Measurements from ENCODE around the gene PRKCH.
A peak's percentile ranks its signal among the peaks of the same experiment; 100 is the strongest.

PRKCH gene

DNA sequence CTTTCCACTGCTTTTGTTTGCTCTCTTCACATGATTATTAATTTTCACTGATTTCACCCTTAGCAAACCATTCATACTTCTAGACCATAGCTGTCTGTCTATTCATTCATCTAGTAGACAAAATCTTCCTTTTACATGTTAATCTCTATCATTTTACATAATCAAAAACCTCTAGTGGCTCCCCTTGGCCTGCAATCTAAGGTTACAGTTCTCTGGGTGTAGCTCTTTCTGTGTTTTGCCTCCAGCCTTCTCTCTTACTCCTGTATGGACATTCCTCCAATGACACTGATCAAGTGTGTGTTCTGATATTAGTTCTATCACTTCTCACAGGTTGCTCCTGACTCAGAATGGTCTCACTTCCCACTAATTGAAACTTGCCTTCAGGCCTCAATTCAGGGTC, 56.4 kb downstream of the PRKCH start:
- H3K27ac ChIP-seq (ENCODE audit: low read depth, low read length), result no peak overlapping the region
- no peak overlapping the region for H2AFZ ChIP-seq (ENCODE audit: low read length, unreplicated experiment)
- no peaks in the 10 kb centered on the region for H3K79me2 ChIP-seq (ENCODE audit: control insufficient read depth, insufficient read depth, low read length, unreplicated experiment)
- no peak overlapping the region for H3K4me3 ChIP-seq (ENCODE audit: low read depth, low read length)
- no peaks in the 10 kb centered on the region for H3K27me3 ChIP-seq (ENCODE audit: insufficient read depth, low read length)
- no peaks in the 10 kb centered on the region for H3K4me1 ChIP-seq (ENCODE audit: control insufficient read depth, insufficient read depth, low read length, unreplicated experiment)
- no peaks in the 10 kb centered on the region for H3K36me3 ChIP-seq (ENCODE audit: insufficient read depth, low read length)

DNA sequence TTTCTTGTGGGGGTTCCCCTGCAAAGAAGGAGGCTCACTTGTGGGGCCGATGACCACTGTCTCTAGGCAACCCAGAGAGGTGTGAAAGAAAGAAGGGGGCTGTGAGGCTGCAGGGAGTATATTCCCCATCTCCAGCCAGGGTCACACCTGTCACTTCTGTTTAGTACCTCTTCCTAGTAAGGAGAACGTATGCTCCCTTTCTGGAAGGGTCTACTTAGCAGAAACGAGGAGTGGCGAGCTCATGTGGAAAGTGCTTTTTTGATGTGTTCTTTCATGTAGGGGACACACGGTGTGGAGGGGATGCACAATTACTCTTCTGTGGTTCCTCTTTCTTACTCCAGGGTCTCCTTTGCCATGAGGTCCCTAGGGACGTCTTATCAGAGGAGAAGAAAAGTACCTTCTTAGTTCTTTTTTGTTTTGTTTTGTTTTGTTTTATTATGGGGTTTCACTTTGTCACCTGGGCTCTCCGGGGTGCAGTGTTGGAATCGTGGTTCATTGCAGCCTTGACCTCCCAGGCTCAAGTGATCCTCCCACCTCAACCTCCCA, 58.3 kb downstream of the PRKCH start:
- Histone ChIP-seq H3K4me1 (ENCODE audit: control insufficient read depth, insufficient read depth, low read length, unreplicated experiment) (no peaks in the 10 kb centered on the region), H3K27ac (ENCODE audit: low read depth, low read length) (no peak overlapping the region), H3K4me3 (ENCODE audit: low read depth, low read length) (no peak overlapping the region), H3K36me3 (ENCODE audit: insufficient read depth, low read length) (no peaks in the 10 kb centered on the region), H2AFZ (ENCODE audit: low read length, unreplicated experiment) (no peak overlapping the region), H3K79me2 (ENCODE audit: control insufficient read depth, insufficient read depth, low read length, unreplicated experiment) (no peaks in the 10 kb centered on the region), H3K27me3 (ENCODE audit: insufficient read depth, low read length) (0 out of 2 replicates have a peak, but pooled peaks cover 4% of the 10 kb centered on the region)

DNA sequence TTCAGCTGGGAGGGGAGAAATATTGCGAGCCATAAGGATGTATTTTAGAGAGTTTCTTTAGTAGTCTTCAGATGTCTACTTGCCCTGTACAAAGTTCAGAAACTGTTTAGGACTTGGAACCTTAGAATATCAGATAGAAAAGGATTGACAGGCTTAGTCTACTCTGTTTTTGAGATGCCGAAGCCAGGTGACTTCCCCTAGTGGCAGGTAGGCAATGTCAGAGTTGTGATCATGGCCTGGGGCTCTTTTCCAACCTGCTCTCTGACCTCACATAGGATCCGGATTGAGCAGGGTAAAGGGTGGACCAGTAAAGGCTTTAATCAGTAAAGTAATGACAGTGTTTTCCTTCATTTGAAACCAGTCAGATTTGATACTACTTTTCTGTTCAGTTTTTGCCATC, 59.6 kb downstream of the PRKCH start:
- no peaks in the 10 kb centered on the region for H3K4me1 ChIP-seq (ENCODE audit: control insufficient read depth, insufficient read depth, low read length, unreplicated experiment)
- 0 out of 2 replicates have a peak, but pooled peaks cover 4% of the 10 kb centered on the region for H3K27me3 ChIP-seq (ENCODE audit: insufficient read depth, low read length)
- no peak overlapping the region for H2AFZ ChIP-seq (ENCODE audit: low read length, unreplicated experiment)
- no peaks in the 10 kb centered on the region for H3K79me2 ChIP-seq (ENCODE audit: control insufficient read depth, insufficient read depth, low read length, unreplicated experiment)
- H3K36me3 ChIP-seq (ENCODE audit: insufficient read depth, low read length), result no peaks in the 10 kb centered on the region
- no peak overlapping the region for H3K4me3 ChIP-seq (ENCODE audit: low read depth, low read length)
- H3K27ac ChIP-seq (ENCODE audit: low read depth, low read length), result no peak overlapping the region

DNA sequence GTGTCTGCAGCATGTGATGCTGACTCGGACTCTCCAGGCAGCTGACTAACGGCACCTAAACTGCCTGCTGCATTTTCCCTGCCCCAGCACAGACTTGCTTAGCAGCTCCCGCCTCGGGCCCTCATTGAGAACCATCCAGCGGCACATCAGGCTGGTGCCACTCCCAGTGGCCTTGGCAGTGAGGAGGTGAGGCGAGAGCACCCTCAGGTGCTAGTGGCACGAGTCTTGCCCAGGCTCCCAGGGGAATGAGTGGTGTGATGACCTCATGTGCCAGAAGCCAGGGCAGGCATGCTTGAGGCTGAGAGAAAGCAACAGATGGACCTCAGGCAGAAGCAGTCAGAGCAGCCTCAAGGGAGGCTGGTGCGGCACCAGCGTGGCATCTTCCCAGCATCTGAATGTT, 60.2 kb downstream of the PRKCH start:
- Histone ChIP-seq H3K4me3 (ENCODE audit: low read depth, low read length) (no peak overlapping the region), H3K27ac (ENCODE audit: low read depth, low read length) (no peak overlapping the region), H3K79me2 (ENCODE audit: control insufficient read depth, insufficient read depth, low read length, unreplicated experiment) (no peaks in the 10 kb centered on the region), H3K4me1 (ENCODE audit: control insufficient read depth, insufficient read depth, low read length, unreplicated experiment) (no peaks in the 10 kb centered on the region), H2AFZ (ENCODE audit: low read length, unreplicated experiment) (no peak overlapping the region), H3K36me3 (ENCODE audit: insufficient read depth, low read length) (no peaks in the 10 kb centered on the region), H3K27me3 (ENCODE audit: insufficient read depth, low read length) (0 out of 2 replicates have a peak, but pooled peaks cover 4% of the 10 kb centered on the region)

DNA sequence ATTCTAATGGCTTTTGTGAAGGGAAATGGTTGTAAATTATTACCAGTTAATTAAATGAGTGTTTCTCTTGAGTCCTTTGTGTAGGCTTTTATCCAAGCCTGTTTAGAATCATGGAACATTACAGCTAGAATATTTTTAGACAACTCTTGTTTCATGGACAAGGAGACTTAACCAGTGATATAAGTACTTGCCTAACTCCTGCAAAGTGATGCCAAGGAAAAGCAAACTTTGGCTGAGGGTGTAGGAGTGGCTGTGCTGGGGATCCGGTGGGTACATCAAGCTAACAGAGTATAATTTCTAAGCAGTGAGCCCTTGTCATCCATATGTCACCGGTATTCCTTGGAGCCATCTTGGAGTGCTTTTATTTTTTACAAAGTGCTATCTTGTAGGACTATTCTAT, 61.5 kb downstream of the PRKCH start:
- Histone ChIP-seq H3K79me2 (ENCODE audit: control insufficient read depth, insufficient read depth, low read length, unreplicated experiment) (no peaks in the 10 kb centered on the region), H3K4me1 (ENCODE audit: control insufficient read depth, insufficient read depth, low read length, unreplicated experiment) (no peaks in the 10 kb centered on the region), H3K36me3 (ENCODE audit: insufficient read depth, low read length) (no peaks in the 10 kb centered on the region), H3K4me3 (ENCODE audit: low read depth, low read length) (no peak overlapping the region), H3K27ac (ENCODE audit: low read depth, low read length) (no peak overlapping the region), H3K27me3 (ENCODE audit: insufficient read depth, low read length) (0 out of 2 replicates have a peak, but pooled peaks cover 4% of the 10 kb centered on the region), H2AFZ (ENCODE audit: low read length, unreplicated experiment) (no peak overlapping the region)

DNA sequence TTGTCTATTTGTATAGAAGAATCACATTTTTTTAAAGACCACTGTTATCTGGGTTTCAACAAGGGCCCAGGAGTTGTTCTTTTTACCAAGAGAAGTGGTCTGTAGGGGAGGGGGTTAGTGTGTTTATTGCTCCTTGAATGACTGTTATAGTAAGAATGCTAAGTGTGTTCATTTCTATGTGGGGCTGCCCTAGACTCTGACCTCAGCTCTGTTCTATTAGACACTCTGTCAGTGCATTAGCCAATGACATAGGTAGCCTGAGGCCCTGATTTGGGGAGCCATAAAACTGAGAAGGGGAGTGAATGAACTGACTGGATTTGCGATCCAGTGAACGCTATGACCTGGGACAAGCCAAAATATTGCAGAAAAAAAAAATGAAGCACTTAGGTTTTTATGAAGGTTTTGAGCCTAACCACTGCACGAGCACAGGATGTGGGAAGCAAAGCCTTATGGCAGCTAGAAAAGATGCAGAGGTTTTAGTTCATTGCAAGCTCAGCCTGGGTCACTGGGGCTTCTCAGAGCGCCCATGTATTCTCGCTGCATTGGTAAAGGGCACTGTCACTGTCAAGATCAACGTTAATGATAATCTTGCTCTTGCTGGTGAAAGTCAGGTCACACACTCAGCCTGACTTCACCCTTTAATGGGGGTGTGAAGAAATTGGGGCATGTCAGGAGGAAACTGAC, 63.8 kb downstream of the PRKCH start:
- Histone ChIP-seq H2AFZ (ENCODE audit: low read length, unreplicated experiment) (no peak overlapping the region), H3K27me3 (ENCODE audit: insufficient read depth, low read length) (0 out of 2 replicates have a peak, but pooled peaks cover 4% of the 10 kb centered on the region), H3K36me3 (ENCODE audit: insufficient read depth, low read length) (no peaks in the 10 kb centered on the region), H3K79me2 (ENCODE audit: control insufficient read depth, insufficient read depth, low read length, unreplicated experiment) (no peaks in the 10 kb centered on the region), H3K4me1 (ENCODE audit: control insufficient read depth, insufficient read depth, low read length, unreplicated experiment) (peaks cover 19% of the 10 kb centered on the region), H3K27ac (ENCODE audit: low read depth, low read length) (no peak overlapping the region), H3K4me3 (ENCODE audit: low read depth, low read length) (no peak overlapping the region)

DNA sequence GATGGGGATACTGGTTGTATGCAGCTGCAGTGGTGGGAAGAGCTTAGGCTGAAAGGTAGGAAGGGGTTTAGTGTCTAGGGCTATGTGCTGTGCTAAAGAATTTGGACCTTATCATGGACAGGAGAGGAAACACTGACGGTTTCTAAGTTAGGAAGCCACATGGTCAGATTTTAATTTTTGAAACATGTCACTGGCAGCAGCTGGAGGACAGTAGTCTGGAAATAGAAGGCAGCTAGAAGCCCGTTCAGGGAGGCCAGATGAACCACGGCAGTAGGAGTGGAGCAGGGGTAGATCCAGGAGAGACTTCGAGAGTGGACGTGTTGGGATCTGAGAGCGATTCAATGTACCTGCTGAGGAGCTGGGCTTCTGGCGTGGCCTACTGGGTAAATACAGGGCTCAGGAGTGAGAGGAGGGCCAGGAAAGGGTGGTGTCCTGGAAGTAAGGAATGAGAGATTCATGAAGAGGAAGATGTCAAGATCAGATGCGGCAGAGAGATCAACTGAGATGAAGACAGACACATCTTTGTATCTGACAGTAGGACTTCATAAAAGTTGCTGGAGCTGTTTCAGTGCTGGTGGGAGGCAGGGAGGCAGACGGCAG, 64.9 kb downstream of the PRKCH start:
- Histone ChIP-seq H3K27me3 (ENCODE audit: insufficient read depth, low read length) (0 out of 2 replicates have a peak, but pooled peaks cover 4% of the 10 kb centered on the region), H3K79me2 (ENCODE audit: control insufficient read depth, insufficient read depth, low read length, unreplicated experiment) (no peaks in the 10 kb centered on the region), H3K27ac (ENCODE audit: low read depth, low read length) (no peak overlapping the region), H2AFZ (ENCODE audit: low read length, unreplicated experiment) (no peak overlapping the region), H3K4me3 (ENCODE audit: low read depth, low read length) (no peak overlapping the region), H3K4me1 (ENCODE audit: control insufficient read depth, insufficient read depth, low read length, unreplicated experiment) (peaks cover 19% of the 10 kb centered on the region), H3K36me3 (ENCODE audit: insufficient read depth, low read length) (no peaks in the 10 kb centered on the region)

DNA sequence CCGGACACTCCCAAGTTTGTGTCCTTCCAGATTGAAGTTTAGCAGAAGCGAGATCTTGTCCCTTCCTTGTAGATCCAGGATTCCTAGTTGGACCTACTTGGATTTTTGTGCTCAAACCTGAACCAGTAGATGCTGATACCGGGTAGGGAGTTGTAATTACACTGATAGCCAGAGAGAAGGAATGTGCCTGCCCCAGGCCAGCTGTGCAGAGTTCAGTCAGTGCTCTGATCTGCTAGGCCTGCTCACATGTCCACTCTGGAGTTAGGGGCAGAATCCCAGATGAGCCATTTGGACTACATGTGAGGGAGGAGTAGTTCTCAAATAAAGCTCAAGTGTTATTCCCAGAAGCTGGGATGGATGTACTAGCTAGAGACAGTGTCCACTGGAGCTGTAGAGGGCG, 65.7 kb downstream of the PRKCH start:
- no peaks in the 10 kb centered on the region for H3K79me2 ChIP-seq (ENCODE audit: control insufficient read depth, insufficient read depth, low read length, unreplicated experiment)
- no peak overlapping the region for H2AFZ ChIP-seq (ENCODE audit: low read length, unreplicated experiment)
- H3K27ac ChIP-seq (ENCODE audit: low read depth, low read length), result no peak overlapping the region
- H3K36me3 ChIP-seq (ENCODE audit: insufficient read depth, low read length), result no peaks in the 10 kb centered on the region
- peaks cover 19% of the 10 kb centered on the region for H3K4me1 ChIP-seq (ENCODE audit: control insufficient read depth, insufficient read depth, low read length, unreplicated experiment)
- H3K4me3 ChIP-seq (ENCODE audit: low read depth, low read length), result no peak overlapping the region
- H3K27me3 ChIP-seq (ENCODE audit: insufficient read depth, low read length), result 0 out of 2 replicates have a peak, but pooled peaks cover 4% of the 10 kb centered on the region

DNA sequence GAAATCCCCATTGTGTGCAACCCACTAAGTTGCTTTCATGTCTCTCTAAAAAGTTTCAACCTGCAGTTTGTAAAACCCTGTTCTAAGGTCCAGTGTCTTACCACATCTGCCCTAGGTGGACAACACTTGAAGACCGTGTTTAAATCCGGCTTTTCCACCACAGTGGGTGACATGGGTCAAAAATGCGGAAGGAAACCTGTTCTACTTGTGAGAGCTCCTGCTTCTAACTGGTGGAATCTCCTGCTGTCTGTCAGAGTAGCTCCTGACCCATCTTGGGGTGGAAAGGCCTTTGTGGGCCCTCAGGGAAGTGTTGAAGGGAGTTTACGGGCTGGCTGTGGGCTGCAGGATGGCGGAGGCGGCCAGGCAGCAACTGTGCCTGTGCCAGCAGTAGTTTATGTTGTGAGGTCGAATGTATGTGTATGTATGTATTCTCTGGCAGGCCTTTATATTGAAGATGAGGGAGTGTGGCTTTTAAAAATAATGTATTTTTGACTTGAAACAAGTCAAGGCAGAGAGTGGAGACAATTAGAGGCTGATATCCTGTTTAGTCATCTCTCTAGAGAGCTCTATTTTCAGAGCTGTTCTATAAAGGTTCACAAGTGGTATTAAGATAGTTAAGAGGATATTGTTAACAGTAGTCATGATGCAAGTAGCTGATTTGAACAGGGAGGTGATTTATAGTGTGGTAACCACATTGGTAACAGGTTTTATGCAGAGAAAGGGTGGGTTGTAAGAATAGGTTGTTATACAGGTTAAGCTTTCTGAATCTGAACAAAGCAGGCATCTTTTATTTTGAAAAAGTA, 67.0 kb downstream of the PRKCH start:
- H3K79me2 ChIP-seq (ENCODE audit: control insufficient read depth, insufficient read depth, low read length, unreplicated experiment), result no peaks in the 10 kb centered on the region
- no peaks in the 10 kb centered on the region for H3K27me3 ChIP-seq (ENCODE audit: insufficient read depth, low read length)
- H2AFZ ChIP-seq (ENCODE audit: low read length, unreplicated experiment), result peak overlapping the region; percentile 29
- no peaks in the 10 kb centered on the region for H3K36me3 ChIP-seq (ENCODE audit: insufficient read depth, low read length)
- peak overlapping the region; percentile 76 for H3K27ac ChIP-seq (ENCODE audit: low read depth, low read length)
- H3K4me1 ChIP-seq (ENCODE audit: control insufficient read depth, insufficient read depth, low read length, unreplicated experiment), result peaks cover 19% of the 10 kb centered on the region
- H3K4me3 ChIP-seq (ENCODE audit: low read depth, low read length), result no peak overlapping the region

DNA sequence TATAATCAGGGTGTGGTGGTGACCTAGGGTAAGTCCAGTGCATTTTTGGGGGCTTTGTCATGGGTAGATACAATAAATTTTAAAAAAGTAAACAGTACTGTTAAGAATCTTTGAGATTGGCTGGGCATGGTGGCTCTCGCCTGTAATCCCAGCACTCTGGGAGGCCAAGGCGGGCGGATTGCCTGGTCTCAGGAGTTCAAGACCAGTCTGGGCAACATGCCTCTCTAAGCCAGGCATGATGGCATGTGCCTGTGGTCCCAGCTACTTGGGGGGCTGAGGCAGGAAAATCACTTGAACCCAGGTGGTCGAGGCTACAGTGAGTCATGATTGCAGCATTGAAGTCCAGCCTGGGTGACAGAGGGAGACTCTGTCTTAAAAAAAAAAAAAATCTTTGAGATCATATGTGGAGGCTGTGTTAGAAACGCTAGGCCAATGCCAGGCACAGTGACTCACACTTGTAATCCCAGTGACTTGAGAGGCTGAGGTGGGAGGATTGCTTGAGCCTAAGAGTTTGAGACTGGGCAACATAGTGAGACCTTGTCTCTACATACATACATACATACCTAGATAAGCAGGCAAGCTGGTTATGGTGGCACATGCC, 67.7 kb downstream of the PRKCH start:
- H2AFZ ChIP-seq (ENCODE audit: low read length, unreplicated experiment), result peak overlapping the region; percentile 29
- H3K27ac ChIP-seq (ENCODE audit: low read depth, low read length), result peak overlapping the region; percentile 76
- H3K36me3 ChIP-seq (ENCODE audit: insufficient read depth, low read length), result no peaks in the 10 kb centered on the region
- no peak overlapping the region for H3K4me3 ChIP-seq (ENCODE audit: low read depth, low read length)
- peaks cover 19% of the 10 kb centered on the region for H3K4me1 ChIP-seq (ENCODE audit: control insufficient read depth, insufficient read depth, low read length, unreplicated experiment)
- no peaks in the 10 kb centered on the region for H3K79me2 ChIP-seq (ENCODE audit: control insufficient read depth, insufficient read depth, low read length, unreplicated experiment)
- no peaks in the 10 kb centered on the region for H3K27me3 ChIP-seq (ENCODE audit: insufficient read depth, low read length)
